HG02588 (cell line): Measurements from ENCODE around the gene KRTAP19-1.
A peak's percentile ranks its signal among the peaks of the same experiment; 100 is the strongest.
"Not testable (repeated sequence)": the region's sequence is repeated elsewhere in the genome, so short reads cannot be mapped to it uniquely, and the experiment has no call there.

Experiments used
- ATAC-seq: cut with Tn5 transposase; IDR thresholded peaks from one replicate; pipeline ENCODE4 v1.9.1; 2021; ENCODE audit warnings: mild to moderate bottlenecking, moderate library complexity; ENCODE audit not compliant: unreplicated experiment

KRTAP19-1 gene

GRCh38 chr21:30480145-30480544 lies at the start of gene KRTAP19-1:
TSS of gene KRTAP19-1 (minus strand) at chr21:30480367. CDS start at chr21:30480317, 50 bp downstream.
- no peak for ATAC-seq

DNA sequence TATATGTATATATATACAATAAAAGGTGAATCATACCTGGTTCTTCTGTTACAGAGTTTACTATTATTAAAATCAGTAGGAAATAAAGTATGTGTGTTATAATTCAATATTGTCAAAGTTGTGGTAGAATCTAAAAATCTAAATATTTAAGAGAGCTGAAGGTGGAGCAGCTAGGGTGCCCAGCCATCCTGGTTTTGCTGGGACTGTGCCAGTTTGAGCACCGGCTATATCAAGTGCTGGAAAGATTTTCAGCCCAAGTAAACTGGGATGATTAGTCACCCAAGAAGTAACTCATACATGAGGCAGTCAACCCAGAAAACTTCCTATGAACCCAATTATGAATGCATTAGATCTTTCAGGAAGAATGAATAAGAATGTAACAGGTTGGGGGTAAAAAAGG lies 38.7 kb upstream of the KRTAP19-1 start:
- ATAC-seq = no peak

DNA sequence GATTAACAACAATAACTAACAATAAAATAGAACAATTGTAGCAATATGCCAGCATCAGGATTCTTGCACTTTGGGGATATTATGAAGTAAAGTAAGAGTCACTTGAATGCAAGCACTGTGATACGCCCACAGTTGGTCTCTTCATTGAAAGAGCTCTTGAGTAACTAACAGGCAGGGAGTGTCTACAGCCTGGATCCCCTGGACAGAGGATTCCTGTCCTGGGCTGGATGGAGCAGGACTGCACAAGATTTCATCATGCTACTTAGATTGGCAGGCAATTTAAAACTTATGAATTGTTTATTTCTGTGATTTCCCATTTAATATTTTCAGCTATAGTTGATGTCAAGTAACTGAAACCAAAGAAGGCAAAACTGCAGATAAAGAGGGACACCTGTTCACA lies 35.5 kb upstream of the KRTAP19-1 start:
- no peak for ATAC-seq

GRCh38 chr21:30505621-30506205 lies 25.5 kb upstream of the KRTAP19-1 start:
- not testable (repeated sequence) for ATAC-seq

DNA sequence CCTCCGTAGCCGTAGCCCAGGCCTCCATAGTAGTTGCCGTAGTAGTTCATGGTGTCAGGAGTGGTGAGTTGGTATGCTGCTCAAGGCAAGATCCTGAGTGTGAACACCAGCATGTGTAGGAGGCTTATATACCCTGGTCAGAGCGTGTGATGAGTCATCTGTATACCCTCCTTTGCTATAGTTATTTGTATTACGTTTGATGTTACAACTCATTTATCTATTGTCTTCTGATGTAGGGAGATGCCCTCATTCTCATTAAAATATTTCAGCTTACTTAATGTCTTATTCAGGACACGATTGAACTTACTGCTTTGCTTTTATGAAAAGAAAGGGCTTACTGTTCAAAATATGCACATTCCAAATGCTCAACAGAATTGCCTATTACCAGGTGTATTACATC lies 21.9 kb upstream of the KRTAP19-1 start, which contains the start of gene KRTAP19-5:
KRTAP19-5 (minus strand) TSS at position 101 of the 400 bp plus-strand sequence; CDS start at position 50, 51 bp downstream.
- ATAC-seq = no peak

GRCh38 chr21:30497065-30497464 lies 16.9 kb upstream of the KRTAP19-1 start, which contains the start of gene KRTAP19-4:
TSS of gene KRTAP19-4 (minus strand) at chr21:30497165. CDS start at chr21:30497110, 55 bp downstream.
- ATAC-seq = no peak

DNA sequence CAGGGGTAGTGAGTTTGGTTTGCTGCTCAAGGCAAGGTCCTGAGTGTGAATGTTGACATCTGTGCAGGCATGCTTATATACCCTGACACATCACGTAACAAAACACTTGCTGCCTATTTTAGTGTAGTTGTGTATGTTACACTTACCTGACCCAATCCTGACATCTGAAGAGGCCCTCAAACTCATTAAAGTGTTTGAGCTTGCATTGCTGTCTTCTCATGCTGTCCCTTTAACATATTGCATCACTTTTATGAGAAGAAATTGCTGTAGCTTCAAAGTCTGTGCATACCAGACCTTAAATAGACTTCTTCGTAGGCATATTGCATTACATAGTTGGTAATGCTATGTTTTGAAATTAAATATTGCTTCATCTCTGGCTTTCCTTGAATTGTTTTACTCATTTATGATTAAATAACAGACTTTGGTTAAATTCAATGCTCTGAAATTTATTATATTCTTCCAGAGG lies 11.8 kb upstream of the KRTAP19-1 start, which contains the start of gene KRTAP19-3:
KRTAP19-3 (minus strand) TSS at position 51 of the 466 bp plus-strand sequence. CDS start 56 bp downstream, outside the sequence.
- ATAC-seq = no peak

- ATAC-seq = no peak
Measured at GRCh38 chr21:30487336-30487735, 7.2 kb upstream of the KRTAP19-1 start, which contains the start of gene KRTAP19-2. TSS of gene KRTAP19-2 (minus strand) at chr21:30487436. CDS start at chr21:30487348, 88 bp downstream.

GRCh38 chr21:30486180-30486579 lies 6.0 kb upstream of the KRTAP19-1 start:
- no peak for ATAC-seq

DNA sequence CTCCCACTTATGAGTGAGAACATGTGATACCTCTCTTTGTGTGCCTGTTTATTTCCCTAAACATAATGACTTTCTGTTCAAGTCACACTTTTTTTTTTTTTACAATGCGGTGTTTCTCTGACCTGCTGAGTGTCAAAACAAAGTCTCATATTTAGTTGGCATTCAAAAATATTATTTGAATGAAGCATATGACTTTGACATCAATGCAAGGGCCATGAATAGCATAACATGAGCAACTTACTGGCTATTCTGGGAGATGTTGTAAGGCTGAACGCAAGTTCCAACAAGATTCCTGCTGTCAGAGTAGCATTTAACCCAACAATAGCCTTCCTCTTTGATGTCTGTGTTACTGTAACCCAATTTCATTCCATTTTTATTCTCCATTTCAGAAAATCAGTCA lies 2.0 kb upstream of the KRTAP19-1 start:
- no peak for ATAC-seq

DNA sequence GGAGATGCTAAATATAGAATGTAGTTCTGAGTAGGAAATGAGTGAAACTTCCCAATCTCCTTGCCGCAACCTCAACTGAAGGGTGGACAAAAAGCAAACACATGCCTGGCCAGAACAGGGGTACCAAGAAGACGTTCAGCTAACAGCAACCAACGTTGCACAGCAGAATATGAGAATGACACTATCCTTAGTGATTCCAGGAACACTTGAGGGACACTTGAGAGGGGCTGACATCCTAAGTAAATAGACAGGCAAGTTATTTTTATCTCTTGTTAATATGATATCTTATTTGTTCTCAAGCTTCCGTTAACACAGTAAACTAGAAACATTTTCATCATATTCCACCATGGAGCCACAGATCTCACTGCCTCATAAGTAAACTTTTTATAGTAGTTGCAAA lies 908 bp downstream of the KRTAP19-1 start:
- ATAC-seq = no peak

DNA sequence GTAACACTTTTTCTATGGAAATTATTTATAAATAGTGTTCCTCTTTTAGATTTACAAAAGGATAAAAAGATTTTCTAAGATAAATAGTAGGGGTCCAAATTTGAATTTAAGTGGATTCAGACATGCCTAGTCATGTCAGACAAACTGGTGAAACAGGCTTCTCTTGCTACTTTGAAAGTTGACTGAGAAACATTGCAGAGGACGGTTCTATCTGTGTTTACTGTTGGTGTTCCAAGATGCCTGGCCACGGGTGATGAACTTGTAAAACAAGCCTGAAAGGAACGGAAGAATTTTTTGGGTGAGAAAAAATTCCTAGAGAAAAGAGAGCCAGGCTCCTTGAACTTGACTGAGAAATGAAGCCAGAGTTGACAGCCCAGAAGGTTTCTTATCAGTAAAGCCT lies 2.2 kb downstream of the KRTAP19-1 start:
- ATAC-seq = no peak

- ATAC-seq = no peak
Measured at GRCh38 chr21:30468900-30469714, 11.1 kb downstream of the KRTAP19-1 start.

DNA sequence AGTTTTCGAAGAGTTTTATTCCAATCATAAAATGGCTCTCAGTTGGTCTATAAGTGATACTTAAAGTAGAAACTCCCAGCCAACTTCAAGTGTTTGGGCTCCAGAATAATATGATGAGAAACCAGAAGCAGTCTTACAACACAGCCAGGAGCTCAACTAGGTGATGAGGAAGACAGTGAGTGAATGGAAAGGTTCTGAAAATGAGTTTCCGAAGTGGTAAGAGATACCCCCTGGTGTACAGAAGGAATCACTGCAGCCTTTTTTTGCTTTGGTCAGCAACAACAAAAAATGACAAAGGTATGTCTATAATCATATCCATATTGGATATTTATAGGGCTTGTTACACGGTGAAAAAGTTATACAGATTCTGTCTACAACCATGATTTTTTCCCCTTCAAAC lies 16.5 kb downstream of the KRTAP19-1 start:
- ATAC-seq = no peak

GRCh38 chr21:30448514-30448913 lies 31.7 kb downstream of the KRTAP19-1 start:
- no peak for ATAC-seq

GRCh38 chr21:30447056-30447455 lies 33.1 kb downstream of the KRTAP19-1 start:
- no peak for ATAC-seq

DNA sequence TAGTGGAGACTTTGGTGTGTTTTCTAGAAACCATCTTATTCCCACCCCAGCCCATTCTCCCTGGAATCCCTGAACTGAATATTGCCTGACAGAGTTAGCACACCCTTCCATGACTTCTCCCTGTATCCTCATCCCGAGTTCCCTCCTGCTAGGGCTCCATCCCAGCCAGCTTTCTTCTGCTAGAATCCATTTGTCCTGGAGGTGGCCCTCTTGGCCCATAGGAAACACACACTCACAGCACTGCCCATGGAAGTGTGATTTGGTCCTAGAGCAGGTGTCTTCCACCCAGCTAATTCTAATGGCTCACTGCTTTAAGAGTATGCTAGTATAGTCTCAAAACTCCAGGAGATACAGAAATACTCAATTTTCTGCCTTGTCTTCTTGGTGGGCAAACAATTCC lies 36.0 kb downstream of the KRTAP19-1 start:
- no peak for ATAC-seq

DNA sequence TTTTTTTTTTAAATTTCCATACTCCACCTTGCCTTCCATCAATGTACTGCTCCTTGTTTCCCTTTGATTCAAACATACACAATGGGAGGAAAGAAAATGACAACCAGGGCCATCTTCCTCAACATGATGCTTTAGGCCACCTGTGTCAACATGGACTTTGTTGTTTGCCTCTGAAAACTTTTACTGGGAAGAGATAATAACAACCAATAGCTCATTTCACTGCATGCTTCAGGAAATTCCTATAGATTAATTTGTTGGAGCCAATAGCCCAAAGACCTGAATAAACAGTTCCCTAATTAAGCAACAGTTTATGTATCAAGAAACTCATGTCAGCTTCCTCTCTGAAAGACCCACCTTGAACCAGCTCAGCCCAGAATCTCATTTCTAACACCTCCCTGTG lies 36.9 kb downstream of the KRTAP19-1 start:
- no peak for ATAC-seq

DNA sequence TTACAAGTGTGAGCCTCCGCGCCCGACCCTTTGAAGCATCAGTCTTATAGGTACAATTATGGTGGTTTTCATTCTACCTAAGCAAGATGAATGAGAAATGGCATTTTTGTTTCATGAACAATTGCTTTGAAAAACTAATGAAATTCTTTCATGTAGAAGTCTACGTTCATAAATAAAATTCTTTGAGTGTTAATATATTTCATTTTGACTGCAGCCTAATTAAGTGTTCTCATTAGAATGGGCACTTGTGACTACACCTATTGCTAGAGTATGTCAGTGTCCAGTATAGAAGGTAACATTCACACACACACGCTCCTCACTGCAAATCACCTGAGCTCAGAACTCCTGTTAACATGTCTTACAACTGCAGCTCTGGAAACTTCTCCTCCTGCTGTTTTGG lies 40.2 kb downstream of the KRTAP19-1 start, which contains the start of gene KRTAP15-1:
KRTAP15-1 (plus strand) TSS at position 301 of the 400 bp plus-strand sequence; CDS start at position 354, 53 bp downstream.
- no peak for ATAC-seq

GRCh38 chr21:30437010-30437565 lies 43.1 kb downstream of the KRTAP19-1 start:
- ATAC-seq = no peak

DNA sequence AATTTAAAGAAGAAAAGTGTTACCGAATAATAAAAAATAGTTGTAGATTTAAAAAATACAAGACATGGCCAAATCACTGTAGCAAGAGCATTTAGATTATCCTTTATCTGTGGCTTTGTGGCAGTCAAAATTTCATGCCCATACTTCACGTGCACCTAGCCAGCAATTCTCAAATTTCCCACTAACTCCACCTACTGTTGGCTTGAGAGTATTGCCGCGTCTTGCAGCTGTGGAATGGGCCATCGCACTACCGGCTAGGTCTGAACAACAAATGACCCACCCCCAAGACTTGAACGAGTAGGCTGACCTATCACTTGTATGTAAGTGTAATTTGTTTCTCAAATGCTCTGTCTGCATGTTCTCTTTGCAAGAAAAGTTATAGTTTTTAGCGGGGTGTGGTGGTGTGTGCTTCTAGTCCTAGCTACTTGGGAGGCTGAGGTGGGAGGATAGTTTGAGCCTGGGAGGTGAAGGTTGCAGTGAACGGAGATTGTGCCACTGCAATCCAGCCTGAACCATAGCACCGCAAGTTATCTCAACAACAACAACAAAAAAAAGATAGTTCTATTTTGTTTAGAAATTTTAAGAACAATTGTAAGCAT lies 46.0 kb downstream of the KRTAP19-1 start:
- peak; percentile 65 for ATAC-seq
